DMS 273 (cell line): ENCODE results near the gene TXNL4B.
"Not testable (repeated sequence)": the region's sequence is repeated elsewhere in the genome, so short reads cannot be mapped to it uniquely, and the experiment has no call there.

Source experiments
- DNase-seq: peaks from one replicate; lab custom pipeline; 2025; ENCODE audit not compliant: unreplicated experiment; lab: John Stamatoyannopoulos, UW

The TXNL4B gene

DNA sequence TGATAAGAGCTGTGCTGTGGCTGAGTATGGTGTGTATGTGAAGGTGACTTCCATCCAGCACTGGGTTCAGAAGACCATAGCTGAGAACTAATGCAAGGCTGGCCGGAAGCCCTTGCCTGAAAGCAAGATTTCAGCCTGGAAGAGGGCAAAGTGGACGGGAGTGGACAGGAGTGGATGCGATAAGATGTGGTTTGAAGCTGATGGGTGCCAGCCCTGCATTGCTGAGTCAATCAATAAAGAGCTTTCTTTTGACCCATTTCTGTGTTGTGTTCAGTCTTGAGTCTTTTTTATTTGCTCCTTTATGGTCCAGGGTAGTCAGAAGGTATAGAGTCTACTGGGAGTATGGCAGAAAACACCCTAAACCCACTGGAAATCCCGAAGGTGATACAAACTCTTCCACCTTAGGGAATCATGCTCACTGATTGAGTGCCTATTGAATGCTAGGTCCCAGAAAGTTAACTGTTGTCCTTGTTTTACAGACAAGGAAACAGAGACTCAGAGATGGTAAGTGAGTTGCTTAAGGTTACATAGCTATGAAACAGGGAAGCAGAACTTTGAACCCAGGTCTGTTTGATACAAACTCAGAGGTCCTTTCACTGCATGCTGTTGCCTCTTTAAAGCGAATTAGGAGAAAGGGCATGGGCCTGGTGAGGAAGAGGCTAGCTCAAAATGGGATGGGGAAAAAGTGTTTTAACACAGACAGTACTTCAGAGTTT is 16.3 kb downstream of the TXNL4B start:
- not testable (repeated sequence) for DNase-seq

DNA sequence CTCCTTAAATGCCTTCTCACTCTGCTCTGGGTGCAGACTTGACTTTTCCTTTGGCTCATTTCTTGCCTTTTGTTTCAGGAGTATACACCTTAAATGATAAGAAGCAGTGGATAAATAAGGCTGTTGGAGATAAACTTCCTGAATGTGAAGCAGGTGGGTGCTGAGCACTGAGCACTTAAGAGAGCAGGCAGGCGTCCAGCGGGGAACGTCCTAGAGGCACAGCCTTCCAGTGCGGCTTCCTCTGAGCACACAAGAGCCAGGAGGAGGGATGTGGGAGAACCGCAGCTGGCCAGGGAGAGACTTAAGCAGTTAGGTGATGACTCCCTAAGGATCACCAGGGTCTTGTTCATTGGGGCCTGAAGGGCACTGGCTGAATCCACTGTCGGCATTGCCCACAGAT is 18.4 kb downstream of the TXNL4B start:
- not testable (repeated sequence) for DNase-seq

DNA sequence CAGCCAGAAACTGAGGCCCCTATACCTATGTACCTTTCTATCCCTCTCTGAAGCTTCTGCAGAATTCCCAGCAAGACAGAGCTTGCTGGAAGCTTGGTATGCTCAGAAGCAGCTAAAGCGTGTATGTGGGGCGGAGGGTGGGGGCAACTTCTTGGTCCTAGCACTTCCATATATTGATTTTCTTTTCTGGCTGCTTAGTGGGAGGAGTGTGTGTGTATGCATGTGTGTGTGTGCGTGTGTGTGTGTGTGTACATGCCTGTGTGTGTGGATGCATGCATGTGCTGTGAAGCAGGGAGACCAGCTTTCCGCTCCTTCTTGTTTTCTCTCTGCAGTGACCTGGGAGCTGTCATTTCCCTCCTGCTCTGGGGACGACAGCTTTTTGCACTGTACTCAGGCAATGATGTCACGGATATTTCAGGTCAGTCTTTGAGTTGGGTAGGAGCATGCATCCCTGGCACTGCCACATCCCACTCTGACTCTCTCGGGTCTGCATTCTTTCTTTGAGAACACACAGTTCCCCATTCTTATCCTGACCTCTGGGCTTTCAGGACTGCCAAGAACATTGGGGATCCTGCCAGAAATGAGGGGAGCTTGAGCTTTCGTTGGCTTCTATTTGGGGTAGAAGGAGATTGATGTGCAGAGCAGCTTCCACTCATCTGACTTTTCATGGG is 19.7 kb downstream of the TXNL4B start:
- no peak for DNase-seq

DNA sequence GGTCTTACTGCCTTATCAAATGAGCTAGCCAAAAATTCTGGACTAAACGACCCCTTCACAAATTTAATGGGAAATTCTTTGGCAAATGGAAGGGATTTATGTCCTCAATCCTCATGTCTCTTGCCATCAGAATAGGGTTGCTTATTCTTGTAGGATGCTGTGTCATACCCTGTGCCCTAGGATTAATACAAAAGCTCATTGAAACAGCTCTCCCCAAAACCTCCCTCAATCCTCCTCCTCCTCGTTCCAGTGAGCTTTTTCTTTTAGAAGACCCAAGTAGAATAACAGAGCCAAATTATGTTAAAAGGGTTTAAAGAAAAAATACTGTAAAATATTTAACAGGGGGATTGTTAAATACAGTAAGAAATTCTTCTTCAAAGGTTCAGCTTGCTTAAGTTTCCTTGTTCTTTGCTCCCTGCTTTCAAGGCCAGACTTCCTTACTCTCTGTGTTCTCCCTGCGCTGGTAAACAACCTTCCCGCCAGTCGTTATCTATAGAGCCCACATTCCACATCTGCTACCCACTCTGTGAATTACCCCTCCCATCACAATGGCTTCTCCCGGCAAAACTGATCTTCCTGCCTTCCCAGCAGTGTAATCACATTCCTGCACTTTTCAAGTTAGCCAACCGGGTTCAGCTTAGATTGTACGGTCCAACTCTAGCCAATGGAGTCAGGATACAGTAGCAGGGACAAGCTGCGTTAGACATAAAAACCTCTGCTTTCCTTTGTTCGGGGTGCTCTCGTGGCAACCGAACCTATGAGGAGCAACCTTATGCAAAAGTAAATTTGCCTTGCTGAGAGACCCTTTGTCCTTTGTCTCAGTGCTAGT is 20.7 kb downstream of the TXNL4B start:
- DNase-seq: peak; percentile 60

DNA sequence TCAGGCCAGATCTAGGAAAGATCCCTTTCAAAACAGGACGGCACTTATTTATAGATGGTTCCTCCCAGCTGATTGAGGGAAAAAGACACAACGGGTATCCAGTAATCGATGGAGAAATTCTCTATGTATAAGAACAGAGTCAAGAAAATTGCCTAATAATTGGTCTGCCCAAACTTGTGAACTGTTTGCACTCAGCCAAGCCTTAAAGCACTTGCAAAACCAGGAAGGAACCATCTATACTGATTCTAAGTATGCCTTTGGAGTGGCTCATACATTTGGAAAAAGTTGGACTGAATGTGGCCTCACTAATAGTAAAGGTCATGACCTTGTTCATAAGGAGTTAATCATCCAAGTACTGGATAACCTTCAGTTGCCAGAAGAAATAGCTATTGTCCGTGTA is 24.5 kb downstream of the TXNL4B start:
- DNase-seq: no peak

DNA sequence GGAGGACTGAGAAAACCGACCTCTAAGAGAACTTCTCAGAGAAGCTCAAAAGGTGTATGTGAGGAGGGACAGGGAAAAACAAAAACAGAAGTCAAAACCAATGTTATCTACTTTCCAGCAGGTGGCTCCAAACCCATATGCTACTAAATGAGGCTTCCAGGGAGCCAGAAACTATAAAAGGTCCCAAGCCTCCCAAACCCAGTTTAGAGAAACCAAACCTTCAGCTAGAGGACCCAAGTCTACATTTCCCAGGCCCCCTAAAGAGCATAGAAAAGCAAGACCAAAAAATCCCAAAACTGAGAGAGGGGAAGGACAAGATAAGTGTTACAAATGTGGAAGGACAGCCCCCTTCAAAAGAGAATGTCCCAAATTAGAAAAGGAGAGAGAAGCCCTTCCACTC is 26.7 kb downstream of the TXNL4B start:
- DNase-seq: peak; percentile 68

DNA sequence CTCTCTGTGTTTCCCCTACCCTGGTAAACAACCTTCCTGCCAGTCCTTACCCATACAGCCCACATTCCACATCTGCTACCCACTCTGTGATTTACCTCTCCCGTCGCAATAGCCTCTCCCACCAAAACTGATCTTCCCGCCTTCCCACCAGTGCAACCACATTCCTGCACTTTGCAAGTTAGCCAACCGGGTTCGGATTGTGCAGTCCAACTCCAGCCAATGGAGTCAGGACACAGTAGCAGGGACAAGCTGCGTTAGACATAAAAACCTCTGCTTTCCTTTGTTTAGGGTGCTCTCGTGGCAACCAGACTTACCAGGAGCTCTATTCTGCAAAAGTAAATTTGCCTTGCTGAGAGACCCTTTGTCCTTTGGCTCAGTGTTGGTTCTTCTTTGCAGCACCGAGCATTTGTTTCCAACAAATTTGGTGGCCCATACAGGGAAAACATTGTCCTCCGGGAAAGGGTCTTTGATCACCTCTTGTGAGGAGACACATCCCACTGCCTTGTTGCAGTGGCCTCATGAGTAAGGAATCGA is 29.0 kb downstream of the TXNL4B start:
- DNase-seq: no peak

DNA sequence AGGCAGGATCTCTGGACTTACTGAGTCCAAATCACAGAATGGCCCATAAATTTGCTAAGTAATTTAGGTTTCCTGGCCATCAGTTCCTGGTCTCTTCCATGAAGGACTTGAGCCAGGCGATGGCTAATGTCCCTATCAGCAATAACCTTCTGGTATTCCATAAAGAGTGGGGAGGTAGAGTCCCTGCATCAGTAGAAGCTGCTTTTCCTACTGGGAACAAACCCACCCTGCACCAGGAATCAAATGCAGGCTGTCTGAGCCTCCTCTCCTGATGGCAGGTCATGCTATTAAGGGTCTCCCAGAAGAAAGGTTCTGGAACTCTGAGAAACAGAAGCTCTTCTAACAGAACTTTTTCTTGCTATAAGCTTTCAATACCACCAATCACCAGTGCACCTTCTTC is 31.9 kb downstream of the TXNL4B start:
- DNase-seq: no peak

DNA sequence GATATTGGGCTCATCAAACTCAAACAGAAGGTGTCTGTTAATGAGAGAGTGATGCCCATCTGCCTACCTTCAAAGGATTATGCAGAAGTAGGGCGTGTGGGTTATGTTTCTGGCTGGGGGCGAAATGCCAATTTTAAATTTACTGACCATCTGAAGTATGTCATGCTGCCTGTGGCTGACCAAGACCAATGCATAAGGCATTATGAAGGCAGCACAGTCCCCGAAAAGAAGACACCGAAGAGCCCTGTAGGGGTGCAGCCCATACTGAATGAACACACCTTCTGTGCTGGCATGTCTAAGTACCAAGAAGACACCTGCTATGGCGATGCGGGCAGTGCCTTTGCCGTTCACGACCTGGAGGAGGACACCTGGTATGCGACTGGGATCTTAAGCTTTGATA is 33.0 kb downstream of the TXNL4B start:
- no peak for DNase-seq

DNA sequence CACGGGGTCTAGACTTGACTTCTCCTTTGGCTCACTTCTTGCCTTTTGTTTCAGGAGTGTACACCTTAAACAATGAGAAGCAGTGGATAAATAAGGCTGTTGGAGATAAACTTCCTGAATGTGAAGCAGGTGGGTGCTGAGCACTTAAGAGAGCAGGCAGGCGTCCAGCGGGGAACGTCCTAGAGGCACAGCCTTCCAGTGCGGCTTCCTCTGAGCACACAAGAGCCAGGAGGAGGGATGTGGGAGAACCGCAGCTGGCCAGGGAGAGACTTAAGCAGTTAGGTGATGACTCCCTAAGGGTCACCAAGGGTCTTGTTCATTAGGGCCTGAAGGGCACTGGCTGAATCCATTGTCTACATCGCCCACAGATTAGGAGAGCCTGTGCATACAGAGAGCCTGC is 34.4 kb downstream of the TXNL4B start:
- not testable (repeated sequence) for DNase-seq

DNA sequence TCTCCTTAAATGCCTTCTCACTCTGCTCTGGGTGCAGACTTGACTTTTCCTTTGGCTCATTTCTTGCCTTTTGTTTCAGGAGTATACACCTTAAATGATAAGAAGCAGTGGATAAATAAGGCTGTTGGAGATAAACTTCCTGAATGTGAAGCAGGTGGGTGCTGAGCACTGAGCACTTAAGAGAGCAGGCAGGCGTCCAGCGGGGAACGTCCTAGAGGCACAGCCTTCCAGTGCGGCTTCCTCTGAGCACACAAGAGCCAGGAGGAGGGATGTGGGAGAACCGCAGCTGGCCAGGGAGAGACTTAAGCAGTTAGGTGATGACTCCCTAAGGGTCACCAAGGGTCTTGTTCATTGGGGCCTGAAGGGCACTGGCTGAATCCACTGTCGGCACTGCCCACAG is 36.1 kb downstream of the TXNL4B start:
- not testable (repeated sequence) for DNase-seq

DNA sequence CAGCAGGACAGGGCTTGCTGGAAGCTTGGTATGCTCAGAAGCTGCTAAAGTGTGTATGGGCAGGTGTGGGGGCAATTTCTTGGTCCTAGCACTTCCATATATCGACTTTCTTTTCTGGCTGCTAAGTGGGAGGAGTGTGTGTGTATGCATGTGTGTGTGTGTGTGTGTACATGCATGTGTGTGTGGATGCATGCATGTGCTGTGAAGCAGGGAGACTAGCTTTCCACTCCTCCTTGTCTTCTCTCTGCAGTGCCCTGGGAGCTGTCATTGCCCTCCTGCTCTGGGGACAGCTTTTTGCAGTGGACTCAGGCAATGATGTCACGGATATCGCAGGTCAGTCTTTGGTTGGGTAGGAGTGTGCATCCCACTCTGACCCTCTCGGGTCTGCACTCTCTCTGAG is 37.5 kb downstream of the TXNL4B start:
- no peak for DNase-seq

DNA sequence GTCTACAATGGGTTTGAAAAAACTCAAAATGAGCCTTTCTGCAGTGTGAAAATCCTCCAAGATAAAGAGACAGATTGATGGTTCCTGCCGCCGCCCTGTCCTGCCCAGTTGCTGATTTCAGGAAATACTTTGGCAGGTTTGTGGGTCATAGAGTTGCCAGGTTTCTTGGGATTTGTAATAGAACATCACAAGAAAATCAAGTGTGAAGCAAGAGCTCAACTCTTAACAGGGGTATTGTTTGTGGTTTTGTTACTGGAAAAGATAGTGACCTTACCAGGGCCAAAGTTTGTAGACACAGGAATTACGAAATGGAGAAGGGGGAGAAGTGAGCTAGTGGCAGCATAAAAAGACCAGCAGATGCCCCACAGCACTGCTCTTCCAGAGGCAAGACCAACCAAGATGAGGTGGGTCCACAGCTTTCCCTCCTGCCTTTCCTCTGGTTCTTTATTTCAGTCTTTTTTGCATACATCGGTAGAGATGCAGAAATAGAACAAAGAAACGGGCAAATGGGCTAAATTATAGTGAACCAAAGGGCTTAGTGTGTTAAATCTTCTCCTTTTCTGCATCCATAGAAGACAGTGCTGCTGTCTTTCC is 39.1 kb downstream of the TXNL4B start, which contains the start of gene HP:
TSS of gene HP (plus strand) at position 252 of the 594 bp plus-strand sequence. CDS start at position 400, 148 bp downstream.
- DNase-seq: not testable (repeated sequence)

DNA sequence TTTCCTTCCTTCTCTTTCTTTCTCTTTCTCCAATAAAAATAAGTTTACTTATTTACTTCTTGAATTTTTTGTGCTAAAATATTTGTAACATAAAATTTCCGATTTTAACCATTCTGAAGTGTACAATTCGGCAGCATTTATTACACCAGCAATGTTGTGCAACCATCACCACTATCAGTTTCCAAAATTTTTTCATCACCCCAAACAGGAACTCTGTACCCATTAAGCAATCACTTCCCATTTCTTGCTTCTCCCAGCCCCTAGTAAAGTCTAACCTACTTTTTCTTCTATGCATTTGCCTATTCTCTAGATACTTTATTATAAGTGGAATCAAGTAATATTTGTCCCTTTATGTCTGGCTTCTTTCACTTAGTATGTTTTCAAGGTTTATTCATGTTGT is 41.6 kb downstream of the TXNL4B start:
- no peak for DNase-seq

DNA sequence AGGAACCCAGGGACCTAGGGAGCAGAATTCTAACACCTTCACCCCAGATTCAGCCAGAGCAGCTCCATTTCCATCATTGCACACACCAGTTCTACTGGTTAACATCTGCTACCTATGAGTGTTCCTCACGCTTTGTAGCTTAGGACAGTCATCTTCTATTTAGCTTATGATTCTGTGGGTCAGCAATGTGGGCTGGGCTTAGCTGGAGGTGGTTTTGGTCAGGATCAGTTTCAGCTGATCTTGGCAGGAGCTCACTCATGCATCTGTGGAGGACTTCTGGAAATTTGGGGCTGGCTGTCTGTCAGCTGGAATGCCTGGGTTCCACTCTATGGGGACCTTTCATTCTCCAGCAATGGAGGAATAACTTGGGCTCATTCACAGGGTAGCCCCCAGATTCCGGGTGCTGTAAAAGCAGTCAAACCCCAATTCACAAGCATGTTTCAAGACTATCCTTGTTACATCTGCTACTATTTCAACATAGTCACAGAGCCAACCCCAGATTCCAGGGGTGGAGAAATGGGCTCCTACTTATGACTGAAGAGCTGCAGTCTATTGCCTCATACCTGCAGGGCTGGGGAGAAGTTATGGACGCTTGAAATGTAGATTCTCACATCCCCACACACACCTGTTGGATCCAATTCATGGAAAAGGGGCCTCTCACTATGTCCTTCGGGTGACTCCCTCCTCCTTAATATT is 42.5 kb downstream of the TXNL4B start:
- DNase-seq: no peak

DNA sequence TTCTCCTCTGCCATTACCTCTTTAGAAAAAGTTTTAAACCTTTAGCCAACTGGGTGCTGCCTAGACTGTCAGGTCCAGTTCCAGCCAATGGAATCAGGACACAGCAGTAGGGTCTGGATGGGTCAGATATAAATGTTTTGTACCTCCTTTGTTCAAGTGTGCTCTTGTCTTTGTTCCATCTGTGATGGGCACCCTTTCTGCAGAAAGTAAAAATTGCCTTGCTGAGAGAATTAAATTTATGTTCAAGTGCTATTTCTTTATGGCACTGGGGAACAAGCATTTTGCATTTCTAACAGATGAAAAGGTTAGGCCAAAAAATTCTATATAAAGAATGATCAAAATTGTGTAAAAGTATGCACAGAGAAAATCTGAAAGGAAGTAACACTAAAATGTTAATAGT is 44.3 kb downstream of the TXNL4B start:
- no peak for DNase-seq

DNA sequence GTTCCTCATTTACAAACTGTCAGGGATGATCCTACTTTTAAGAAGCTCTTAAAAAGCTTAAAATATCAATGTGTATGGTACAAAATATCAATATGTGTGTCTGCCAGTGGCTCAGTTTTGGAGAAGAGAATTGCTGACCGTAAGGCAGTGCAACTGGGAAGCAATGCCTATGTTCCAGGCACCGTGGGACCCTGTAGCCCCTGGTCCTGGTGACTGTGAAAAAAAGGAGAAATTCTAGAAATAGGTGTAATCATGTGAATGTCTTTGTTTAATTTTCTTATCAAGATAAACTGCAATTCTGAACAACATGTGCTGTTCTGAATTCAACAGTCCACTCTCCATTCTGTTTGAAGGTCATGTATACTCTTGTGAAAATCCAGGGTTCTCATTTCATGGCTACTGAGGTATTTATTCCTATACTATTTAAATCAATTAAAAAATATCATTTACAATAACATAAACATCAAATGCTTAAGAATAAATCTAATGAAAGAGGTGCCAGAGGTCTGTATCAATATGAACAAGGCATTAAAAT is 48.5 kb downstream of the TXNL4B start:
- no peak for DNase-seq

DNA sequence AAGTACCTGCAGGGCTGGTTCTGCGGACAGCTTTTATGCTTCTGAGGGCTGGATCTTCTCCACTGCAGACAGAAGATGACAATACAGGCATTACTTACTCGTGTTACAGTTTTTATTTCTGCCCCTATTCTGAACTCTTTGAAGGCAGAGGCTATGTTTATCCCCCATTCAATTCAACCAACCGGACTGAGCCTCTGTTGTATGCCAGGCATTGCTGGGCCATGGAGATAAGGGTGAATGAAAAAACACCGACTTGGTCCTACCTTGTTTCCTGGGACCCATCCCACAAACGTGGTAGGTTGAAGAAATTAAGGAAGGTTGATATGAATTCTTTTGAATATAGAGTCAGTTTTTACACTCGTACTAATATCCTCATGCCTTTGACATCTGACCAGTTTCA is 49.1 kb downstream of the TXNL4B start:
- DNase-seq: no peak

DNA sequence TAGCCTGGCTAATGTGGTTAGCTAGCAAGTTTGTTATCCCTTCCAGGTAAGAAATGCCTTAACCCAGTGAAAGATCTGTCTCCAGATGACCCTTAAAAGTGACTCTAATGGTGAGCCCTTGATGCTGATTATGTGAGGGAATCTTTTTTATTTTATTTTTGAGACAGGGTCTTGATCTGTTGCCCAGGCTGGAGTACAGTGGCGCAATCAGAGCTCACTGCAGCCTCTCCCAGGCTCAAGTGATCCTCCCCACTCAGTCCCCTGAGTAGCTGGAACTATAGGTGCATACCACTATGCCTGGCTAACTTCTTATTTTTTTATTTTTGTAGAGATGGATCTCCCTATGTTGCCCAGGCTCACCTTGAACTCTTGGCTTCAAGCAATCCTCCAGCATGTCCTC is 49.9 kb downstream of the TXNL4B start:
- DNase-seq: no peak

DNA sequence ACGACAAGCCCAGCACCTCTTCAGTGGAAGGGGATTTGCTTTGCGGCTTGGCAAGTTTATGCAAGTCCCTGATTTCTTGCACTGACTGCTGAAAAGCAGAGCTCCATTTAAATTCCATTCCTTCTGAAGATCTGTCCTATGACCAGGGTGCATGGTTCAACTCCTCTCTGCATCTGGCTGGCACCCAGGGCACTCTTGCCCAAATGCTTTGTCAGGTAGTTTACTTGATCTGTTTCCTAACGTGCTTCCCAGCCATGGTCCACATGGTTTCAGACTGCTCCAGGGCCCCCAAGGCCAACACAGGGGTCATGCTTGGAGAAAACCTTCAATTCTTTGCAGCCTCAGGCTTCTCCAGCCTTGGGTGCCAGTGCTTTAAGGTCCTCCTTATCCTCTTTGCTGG is 50.4 kb downstream of the TXNL4B start:
- no peak for DNase-seq
